HepG2 (cell line): Measurements from ENCODE around the gene ORC6. TPM values are rescaled to one million over a fixed set of nuclear protein-coding genes. Genes with fewer than 3 reads are reported as not detected.

Experiments
- BHLHE40 ChIP-seq: IDR thresholded peaks from 2 replicates; pipeline ENCODE4 v1.6.1; 2011; ENCODE audit warnings: low read length, improper control_type of control experiment
- GATAD1 ChIP-seq: IDR thresholded peaks from 2 replicates; pipeline ENCODE4 v1.6.1; 2016; ENCODE audit warnings: missing genetic modification reagents, missing compliant biosample characterization
- HMGXB3 ChIP-seq: sonication (generic); formaldehyde crosslinking; IDR thresholded peaks from 2 replicates; pipeline ENCODE4 v1.4.0; 2020; ENCODE audit warnings: missing genetic modification reagents, borderline replicate concordance
- KAT7 ChIP-seq: IDR thresholded peaks from 2 replicates; pipeline ENCODE4 v1.6.1; 2018; ENCODE audit warnings: borderline replicate concordance, missing compliant biosample characterization
- KMT2A ChIP-seq: sonication (generic); formaldehyde crosslinking; IDR thresholded peaks from 2 replicates; pipeline ENCODE4 v1.4.0; 2020; ENCODE audit warnings: missing genetic modification reagents
- NR2F6 ChIP-seq, 2 experiments: IDR thresholded peaks; 2 replicates each; pipeline ENCODE4 v1.6.1; 2016; ENCODE audit warnings: antibody characterized with exemption in 1 of 2, mild to moderate bottlenecking in 1 of 2
- PITX1 ChIP-seq: sonication (generic); formaldehyde crosslinking; IDR thresholded peaks from 2 replicates; pipeline ENCODE4 v1.5.1; 2020; ENCODE audit warnings: mild to moderate bottlenecking, missing genetic modification reagents
- SALL1 ChIP-seq: sonication (generic); formaldehyde crosslinking; IDR thresholded peaks from 2 replicates; pipeline ENCODE4 v1.8.0; 2022; ENCODE audit warnings: mild to moderate bottlenecking, missing genetic modification reagents
- TFE3 ChIP-seq: IDR thresholded peaks from 2 replicates; pipeline ENCODE4 v1.6.1; 2016
- ZBTB25 ChIP-seq: IDR thresholded peaks from 2 replicates; pipeline ENCODE4 v1.6.1; 2018; ENCODE audit warnings: missing genetic modification reagents
- ZFP91 ChIP-seq: sonication (generic); formaldehyde crosslinking; IDR thresholded peaks from 2 replicates; pipeline ENCODE4 v1.9.0; 2022; ENCODE audit warnings: missing genetic modification reagents, mild to moderate bottlenecking, borderline replicate concordance
- ZGPAT ChIP-seq: IDR thresholded peaks from 2 replicates; pipeline ENCODE4 v1.6.1; 2016; ENCODE audit warnings: mild to moderate bottlenecking
- ZNF33B ChIP-seq: sonication (generic); formaldehyde crosslinking; IDR thresholded peaks from 2 replicates; pipeline ENCODE4 v1.5.1; 2020; ENCODE audit warnings: mild to moderate bottlenecking, missing genetic modification reagents
- polyA plus RNA-seq, 8 experiments: library from polyadenylated mRNA; depleted of rRNA in 3 of 8; stranded (reverse) in 7 of 8; unstranded in 1 of 8; fragments of >200 nt; fragmentation: Illumina TruSeq in 4 of 8; extraction: Trizol in 4 of 8; gene quantifications; 2 replicates each; pipeline versions ENCODE4 v1.2.1 to v1.2.3, GENCODE V29; 2011 to 2016; ENCODE audit warnings: low read depth in 4 of 8, missing spikeins in 1 of 8, mixed read lengths in 1 of 8; ENCODE audit not compliant: insufficient read depth in 1 of 8
- total RNA-seq, 5 experiments: library from RNA; depleted of rRNA; stranded (reverse); fragments of >200 nt; fragmentation: Illumina TruSeq; extraction: Trizol; gene quantifications; 2 replicates each; pipeline ENCODE4 v1.2.3, GENCODE V29; 2016; ENCODE audit warnings: low read depth in 1 of 5
- TF ChIP-seq, protein P1 (sequence below): sonication (generic); formaldehyde crosslinking; IDR thresholded peaks from 2 replicates; pipeline ENCODE4 v1.9.0; 2021; ENCODE audit warnings: missing genetic modification reagents, borderline replicate concordance

The ORC6 gene
- total and polyA plus RNA-seq, 2 of the 13 experiments (the other 11 are each of a cell fraction or from before 2014, with no cell fraction given), result 34.2 to 69.8 TPM

- TF ChIP-seq, protein P1, sequence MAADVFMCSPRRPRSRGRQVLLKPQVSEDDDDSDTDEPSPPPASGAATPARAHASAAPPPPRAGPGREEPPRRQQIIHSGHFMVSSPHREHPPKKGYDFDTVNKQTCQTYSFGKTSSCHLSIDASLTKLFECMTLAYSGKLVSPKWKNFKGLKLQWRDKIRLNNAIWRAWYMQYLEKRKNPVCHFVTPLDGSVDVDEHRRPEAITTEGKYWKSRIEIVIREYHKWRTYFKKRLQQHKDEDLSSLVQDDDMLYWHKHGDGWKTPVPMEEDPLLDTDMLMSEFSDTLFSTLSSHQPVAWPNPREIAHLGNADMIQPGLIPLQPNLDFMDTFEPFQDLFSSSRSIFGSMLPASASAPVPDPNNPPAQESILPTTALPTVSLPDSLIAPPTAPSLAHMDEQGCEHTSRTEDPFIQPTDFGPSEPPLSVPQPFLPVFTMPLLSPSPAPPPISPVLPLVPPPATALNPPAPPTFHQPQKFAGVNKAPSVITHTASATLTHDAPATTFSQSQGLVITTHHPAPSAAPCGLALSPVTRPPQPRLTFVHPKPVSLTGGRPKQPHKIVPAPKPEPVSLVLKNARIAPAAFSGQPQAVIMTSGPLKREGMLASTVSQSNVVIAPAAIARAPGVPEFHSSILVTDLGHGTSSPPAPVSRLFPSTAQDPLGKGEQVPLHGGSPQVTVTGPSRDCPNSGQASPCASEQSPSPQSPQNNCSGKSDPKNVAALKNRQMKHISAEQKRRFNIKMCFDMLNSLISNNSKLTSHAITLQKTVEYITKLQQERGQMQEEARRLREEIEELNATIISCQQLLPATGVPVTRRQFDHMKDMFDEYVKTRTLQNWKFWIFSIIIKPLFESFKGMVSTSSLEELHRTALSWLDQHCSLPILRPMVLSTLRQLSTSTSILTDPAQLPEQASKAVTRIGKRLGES (CRISPR knock-in tag), result no peak
- peak; percentile 45; the same call in 1 of the 2 replicates for TF ChIP-seq BHLHE40
- TF ChIP-seq KAT7, result peak; percentile 48; the same call in 1 of the 2 replicates
- TF ChIP-seq GATAD1 (CRISPR knock-in tag), result peak; percentile 44; the same call in 1 of the 2 replicates
- 0 out of 2 replicates have a peak, but pooled peaks have one; percentile 22 for TF ChIP-seq ZBTB25 (CRISPR knock-in tag)
- TF ChIP-seq TFE3 (CRISPR knock-in tag), result peak; percentile 85
- TF ChIP-seq ZGPAT (CRISPR knock-in tag), result peak; percentile 58; the same call in 1 of the 2 replicates
- TF ChIP-seq ZFP91 (CRISPR knock-in tag), result no peak
- TF ChIP-seq PITX1 (CRISPR knock-in tag), result peak; percentile 25; the same call in 1 of the 2 replicates
- TF ChIP-seq NR2F6 (IDR thresholded peaks at IDR 0.05), result no peak
- TF ChIP-seq NR2F6 (CRISPR knock-in tag; IDR thresholded peaks at IDR 0.05), result peak; percentile 50
- TF ChIP-seq SALL1 (CRISPR knock-in tag), result peak; percentile 74
- TF ChIP-seq ZNF33B, result 0 out of 2 replicates have a peak, but pooled peaks have one; percentile 20
- TF ChIP-seq KMT2A (CRISPR knock-in tag), result no peak
- peak; percentile 68; the same call in 1 of the 2 replicates for TF ChIP-seq HMGXB3
Measured at GRCh38 chr16:46690281-46691178, 1.1 kb downstream of the ORC6 start (continued).
